A549 (cell line): ENCODE measurements around the gene TRABD. TPM values are rescaled to one million over a fixed set of nuclear protein-coding genes. Genes with fewer than 3 reads are reported as not detected.

ENCODE experiments used
- ATAC-seq, 2 experiments: fragments of 200-7000 bp in 1 of 2; fragments of >200 bp in 1 of 2; cut with Nextera tagmentation in 1 of 2; cut with Tn5 transposase in 1 of 2; 3 replicates each; pipeline versions ENCODE4 v1.8.0 to v1.9.1; 2018 to 2020; ENCODE audit warnings: mild to moderate bottlenecking in 1 of 2, moderate library complexity in 1 of 2
- CTCF ChIA-PET: fragments of 300-600 bp; sonication (Branson Sonifier 250); formaldehyde crosslinking; extraction: SDS; loops from one replicate; lab custom pipeline; 2021; ENCODE audit warnings: antibody characterized with exemption, inconsistent platforms; lab: Yijun Ruan, JAX
- POLR2A ChIA-PET: fragments of 350-600 bp; formaldehyde crosslinking; extraction: SDS; loops from one replicate; lab custom pipeline; 2021; ENCODE audit warnings: antibody characterized with exemption, inconsistent platforms; lab: Yijun Ruan, JAX
- DNase-seq, 2 experiments: peaks; one replicate each; pipeline versions ENCODE4 v3.0.0 to v3.0.0-alpha.2; 2011 to 2016; ENCODE audit warnings: low read depth in 1 of 2, low spot score in 1 of 2
- FAIRE-seq: peaks from 2 replicates; lab custom pipeline; 2011; peaks lifted over from hg19 to GRCh38; lab: Jason Lieb, UNC
- H3K27ac ChIP-seq, 2 experiments: fragments of >200 bp; sonication (Bioruptor Twin); formaldehyde crosslinking; 3 replicates each; pipeline ENCODE4 v1.5.1; 2016 to 2017
- H3K4me1 ChIP-seq: fragments of >200 bp; sonication (Bioruptor Twin); formaldehyde crosslinking; 3 replicates; pipeline ENCODE4 v1.6.1; 2016
- H3K4me2 ChIP-seq: fragments of >200 bp; sonication (Bioruptor Twin); formaldehyde crosslinking; 3 replicates; pipeline ENCODE4 v1.6.1; 2016
- H3K4me3 ChIP-seq: fragments of >200 bp; sonication (Bioruptor Twin); formaldehyde crosslinking; 3 replicates; pipeline ENCODE4 v1.5.1; 2016
- H3K9me3 ChIP-seq: fragments of >200 bp; sonication (Bioruptor Twin); formaldehyde crosslinking; 3 replicates; pipeline ENCODE4 v1.6.1; 2016
- BHLHE40 ChIP-seq: IDR thresholded peaks from 2 replicates; pipeline ENCODE4 v1.6.1; 2012; ENCODE audit warnings: low read depth, low read length, inconsistent platforms
- CBX8 ChIP-seq: fragments of 200-600 bp; sonication (generic); IDR thresholded peaks from 2 replicates; pipeline ENCODE4 v1.6.1; 2016
- CHD4 ChIP-seq: fragments of 200-600 bp; sonication (generic); IDR thresholded peaks from 2 replicates; pipeline ENCODE4 v1.6.1; 2016; ENCODE audit warnings: antibody characterized with exemption, mild to moderate bottlenecking, borderline replicate concordance
- EHMT2 ChIP-seq: fragments of 200-600 bp; sonication (generic); IDR thresholded peaks from 2 replicates; pipeline ENCODE4 v1.6.1; 2016; ENCODE audit warnings: antibody characterized with exemption, low read depth, mild to moderate bottlenecking, moderate library complexity
- ELK1 ChIP-seq: fragments of 150-350 bp; IDR thresholded peaks from 2 replicates; pipeline ENCODE4 v1.6.1; 2014; ENCODE audit warnings: low read depth, mild to moderate bottlenecking, low read length
- EP300 ChIP-seq, 2 experiments: fragments of >200 bp; sonication (Bioruptor Twin); formaldehyde crosslinking; IDR thresholded peaks; 2 replicates in 1 of 2; 3 replicates in 1 of 2; pipeline ENCODE4 v1.6.1; 2016 to 2017
- FOSB ChIP-seq: fragments of 250-450 bp; sonication (Bioruptor Pico); IDR thresholded peaks from 2 replicates; pipeline ENCODE4 v1.5.0; 2020; ENCODE audit warnings: mild to moderate bottlenecking, moderate library complexity
- FOXS1 ChIP-seq: fragments of 250-450 bp; sonication (Bioruptor Pico); IDR thresholded peaks from 2 replicates; pipeline ENCODE4 v1.5.0; 2020; ENCODE audit warnings: mild to moderate bottlenecking, moderate library complexity
- HDAC2 ChIP-seq: fragments of 200-600 bp; sonication (generic); IDR thresholded peaks from 2 replicates; pipeline ENCODE4 v1.6.1; 2016
- HES2 ChIP-seq: fragments of >200 bp; sonication (Bioruptor Twin); formaldehyde crosslinking; IDR thresholded peaks from 2 replicates; pipeline ENCODE4 v1.6.1; 2016
- HEYL ChIP-seq: fragments of 250-450 bp; sonication (Bioruptor Pico); IDR thresholded peaks from 2 replicates; pipeline ENCODE4 v1.8.0; 2021; ENCODE audit warnings: mild to moderate bottlenecking, moderate library complexity
- HOXB5 ChIP-seq: fragments of 250-450 bp; sonication (Bioruptor Pico); IDR thresholded peaks from 2 replicates; pipeline ENCODE4 v1.5.0; 2020; ENCODE audit warnings: mild to moderate bottlenecking, moderate library complexity
- JUN ChIP-seq, 2 experiments: fragments of >200 bp; sonication (Bioruptor Twin); formaldehyde crosslinking; IDR thresholded peaks; 2 replicates in 1 of 2; 3 replicates in 1 of 2; pipeline ENCODE4 v1.6.1; 2016 to 2017
- KDM5A ChIP-seq: fragments of 200-600 bp; sonication (generic); IDR thresholded peaks from 2 replicates; pipeline ENCODE4 v1.6.1; 2016; ENCODE audit warnings: antibody characterized with exemption, mild to moderate bottlenecking
- MAZ ChIP-seq: fragments of 150-350 bp; IDR thresholded peaks from 2 replicates; pipeline ENCODE4 v1.6.1; 2014; ENCODE audit warnings: antibody characterized with exemption, low read depth, low read length, borderline replicate concordance
- NFE2L2 ChIP-seq: fragments of 150-350 bp; conservative IDR thresholded peaks from 2 replicates; pipeline ENCODE4 v1.6.1; 2014; ENCODE audit warnings: low read length
- PHF8 ChIP-seq: fragments of 200-600 bp; sonication (generic); IDR thresholded peaks from 2 replicates; pipeline ENCODE4 v1.6.1; 2016; ENCODE audit warnings: low read depth, mild to moderate bottlenecking, antibody characterized with exemption, moderate library complexity, borderline replicate concordance
- RFX5 ChIP-seq: fragments of 450-650 bp; IDR thresholded peaks from 2 replicates; pipeline ENCODE4 v1.7.1; 2014; ENCODE audit warnings: antibody characterized with exemption, mild to moderate bottlenecking, moderate library complexity
- RNF2 ChIP-seq: fragments of 200-600 bp; sonication (generic); IDR thresholded peaks from 2 replicates; pipeline ENCODE4 v1.6.1; 2016; ENCODE audit warnings: low read depth, mild to moderate bottlenecking, antibody characterized with exemption, moderate library complexity, borderline replicate concordance
- SREBF2 ChIP-seq: fragments of 450-650 bp; IDR thresholded peaks from 2 replicates; pipeline ENCODE4 v1.6.1; 2014; ENCODE audit warnings: mild to moderate bottlenecking, moderate library complexity
- ZNF302 ChIP-seq: fragments of 250-450 bp; sonication (Bioruptor Pico); IDR thresholded peaks from 2 replicates; pipeline ENCODE4 v1.9.0; 2021; ENCODE audit warnings: inconsistent platforms, mild to moderate bottlenecking, moderate library complexity
- WGBS: methylation state at CpG from one replicate; pipeline ENCODE4 v1.1.6; 2017; ENCODE audit errors: missing lambda C conversion rate; 5-methylcytosine and 5-hydroxymethylcytosine counted together
- polyA plus RNA-seq, 4 experiments: library from polyadenylated mRNA; depleted of rRNA in 3 of 4; stranded (reverse); fragments of >200 nt; fragmentation: RNase III in 1 of 4; extraction: RNeasy Plus Mini Kit Qiagen cat#74134 plus additional on column Dnase treatment in 1 of 4; gene quantifications; 2 replicates in 3 of 4; 3 replicates in 1 of 4; pipeline ENCODE4 v1.2.3, GENCODE V29; 2011 to 2017
- TF ChIP-seq, protein P1 (sequence below): fragments of 250-450 bp; sonication (Bioruptor Pico); IDR thresholded peaks from 2 replicates; pipeline ENCODE4 v1.5.0; 2021; ENCODE audit warnings: mild to moderate bottlenecking, moderate library complexity, borderline replicate concordance
- TF ChIP-seq, protein P2 (sequence below): fragments of >200 bp; sonication (Bioruptor Twin); formaldehyde crosslinking; IDR thresholded peaks from 3 replicates; pipeline ENCODE4 v1.6.1; 2016

Gene TRABD
- polyA plus RNA-seq, 2 of the 4 experiments (the other 2 are of a cell fraction) = 14.8 to 30.4 TPM

DNA sequence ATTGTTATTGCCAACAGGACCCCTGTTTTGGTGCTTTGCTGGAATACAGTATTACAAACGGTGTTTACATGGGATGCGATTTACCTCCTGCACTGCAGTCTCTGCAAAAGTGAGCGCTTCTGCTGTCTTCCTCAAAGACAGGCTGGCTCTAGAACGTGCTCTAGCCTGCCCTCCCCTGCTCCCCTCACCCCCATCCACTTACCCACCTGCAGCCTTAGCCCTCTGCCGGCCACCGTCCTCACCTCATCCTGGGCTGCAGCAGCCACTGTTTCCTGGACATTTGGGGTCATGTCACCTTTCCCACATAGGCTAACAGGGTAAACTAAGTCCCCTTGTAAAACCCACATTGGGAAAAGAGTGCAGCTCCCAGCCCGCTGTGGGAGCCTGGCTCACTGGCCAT is 24.8 kb upstream of the TRABD start:
- ChIA-PET CTCF (interaction anchor here (1.3 kb wide), 1 partner anchor 11 kb away, joined by 6 read pairs; no protein-coding TSS in a partner anchor), POLR2A (no interaction called here)
- DNase-seq (no peak), FAIRE-seq (no peak), ATAC-seq (no peak)
- Histone ChIP-seq H3K4me1 (no peaks in the 10 kb centered on the region), H3K4me2 (no peak overlapping the region), H3K9me3 (no peaks in the 10 kb centered on the region), H3K27ac (no peak overlapping the region), H3K4me3 (no peak overlapping the region)
- WGBS = 71% methylated on average over 6 of the region's 7 CpGs
- TF ChIP-seq CBX8 = no peak
- TF ChIP-seq KDM5A = no peak
- TF ChIP-seq HDAC2 = no peak
- no peak for TF ChIP-seq BHLHE40
- TF ChIP-seq PHF8 = no peak
- no peak for TF ChIP-seq ZNF302
- TF ChIP-seq FOSB (CRISPR knock-in tag) = no peak
- TF ChIP-seq HES2 = no peak
- TF ChIP-seq FOXS1 = no peak
- no peak for TF ChIP-seq HOXB5 (CRISPR knock-in tag)
- TF ChIP-seq HEYL (CRISPR knock-in tag) = no peak
- no peak for TF ChIP-seq EHMT2
- TF ChIP-seq JUN (IDR thresholded peaks at IDR 0.05) = no peak

DNA sequence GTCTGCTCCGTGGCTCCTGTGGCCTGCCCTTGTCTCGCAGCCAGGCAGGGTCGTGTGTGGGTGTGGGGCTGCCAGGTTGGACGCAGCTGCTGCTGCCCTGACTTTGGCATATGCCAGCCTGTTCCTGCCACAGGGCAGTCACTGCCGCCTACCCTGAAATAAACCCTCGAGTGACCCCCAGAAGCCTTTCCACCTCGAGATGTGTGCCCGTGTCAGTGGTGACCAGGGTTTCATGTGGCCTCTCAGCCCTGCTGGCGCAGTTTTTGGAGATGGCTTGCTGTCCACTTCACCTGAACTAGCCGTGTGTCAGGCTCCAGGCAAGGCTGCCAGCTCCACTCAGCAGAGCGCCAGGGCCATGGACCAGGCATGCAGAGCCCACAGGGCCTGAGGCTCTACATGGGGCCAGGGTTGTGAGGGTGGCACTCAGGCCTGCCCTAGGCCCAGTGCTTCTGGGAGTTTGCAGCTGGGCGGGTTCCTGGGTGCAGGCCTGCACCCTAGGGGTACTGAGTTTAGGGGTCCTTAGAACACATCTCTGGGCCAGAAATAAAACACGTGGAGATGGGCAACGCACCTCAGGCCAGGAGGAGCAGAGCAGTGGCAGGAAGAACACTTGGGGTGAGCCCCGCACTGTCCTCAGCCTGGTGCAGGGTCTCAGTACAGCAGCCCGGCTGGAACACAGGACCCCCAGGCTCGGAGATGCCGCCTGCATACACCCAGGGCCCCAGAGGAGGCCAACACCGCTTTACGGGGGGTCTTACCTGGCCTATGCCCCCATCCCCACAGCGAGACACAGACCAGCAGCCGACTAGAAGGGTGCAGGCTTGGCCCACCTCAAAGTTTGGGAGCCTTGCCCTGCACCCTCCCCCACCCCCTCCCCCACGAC is 24.0 kb upstream of the TRABD start:
- no peak overlapping the region for H3K27ac ChIP-seq
- no peak overlapping the region for H3K4me2 ChIP-seq
- H3K9me3 ChIP-seq = no peaks in the 10 kb centered on the region
- FAIRE-seq = no peak
- POLR2A ChIA-PET = no interaction called here
- no peak for TF ChIP-seq SREBF2
- TF ChIP-seq HES2 = no peak
- no peak for TF ChIP-seq EHMT2
- TF ChIP-seq, protein P1, sequence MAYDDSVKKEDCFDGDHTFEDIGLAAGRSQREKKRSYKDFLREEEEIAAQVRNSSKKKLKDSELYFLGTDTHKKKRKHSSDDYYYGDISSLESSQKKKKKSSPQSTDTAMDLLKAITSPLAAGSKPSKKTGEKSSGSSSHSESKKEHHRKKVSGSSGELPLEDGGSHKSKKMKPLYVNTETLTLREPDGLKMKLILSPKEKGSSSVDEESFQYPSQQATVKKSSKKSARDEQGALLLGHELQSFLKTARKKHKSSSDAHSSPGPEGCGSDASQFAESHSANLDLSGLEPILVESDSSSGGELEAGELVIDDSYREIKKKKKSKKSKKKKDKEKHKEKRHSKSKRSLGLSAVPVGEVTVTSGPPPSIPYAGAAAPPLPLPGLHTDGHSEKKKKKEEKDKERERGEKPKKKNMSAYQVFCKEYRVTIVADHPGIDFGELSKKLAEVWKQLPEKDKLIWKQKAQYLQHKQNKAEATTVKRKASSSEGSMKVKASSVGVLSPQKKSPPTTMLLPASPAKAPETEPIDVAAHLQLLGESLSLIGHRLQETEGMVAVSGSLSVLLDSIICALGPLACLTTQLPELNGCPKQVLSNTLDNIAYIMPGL (CRISPR knock-in tag) = no peak
- TF ChIP-seq MAZ = no peak
- no peak for TF ChIP-seq RNF2
- TF ChIP-seq FOXS1 = no peak
- TF ChIP-seq NFE2L2 = no peak
- TF ChIP-seq RFX5 = no peak
- TF ChIP-seq CHD4 = no peak
- TF ChIP-seq ELK1 = no peak
- TF ChIP-seq, protein P2, sequence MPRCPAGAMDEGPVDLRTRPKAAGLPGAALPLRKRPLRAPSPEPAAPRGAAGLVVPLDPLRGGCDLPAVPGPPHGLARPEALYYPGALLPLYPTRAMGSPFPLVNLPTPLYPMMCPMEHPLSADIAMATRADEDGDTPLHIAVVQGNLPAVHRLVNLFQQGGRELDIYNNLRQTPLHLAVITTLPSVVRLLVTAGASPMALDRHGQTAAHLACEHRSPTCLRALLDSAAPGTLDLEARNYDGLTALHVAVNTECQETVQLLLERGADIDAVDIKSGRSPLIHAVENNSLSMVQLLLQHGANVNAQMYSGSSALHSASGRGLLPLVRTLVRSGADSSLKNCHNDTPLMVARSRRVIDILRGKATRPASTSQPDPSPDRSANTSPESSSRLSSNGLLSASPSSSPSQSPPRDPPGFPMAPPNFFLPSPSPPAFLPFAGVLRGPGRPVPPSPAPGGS = no peak
- no peak for TF ChIP-seq ZNF302
- TF ChIP-seq EP300 (IDR thresholded peaks at IDR 0.05) = no peak
- no peaks in the 10 kb centered on the region for H3K4me1 ChIP-seq
- CTCF ChIA-PET = interaction anchor here (1.3 kb wide), 1 partner anchor 12 kb away, joined by 6 read pairs; no protein-coding TSS in a partner anchor
- no peak; a peak in 1 of 6 replicates for ATAC-seq
- DNase-seq = no peak
- no peak overlapping the region for H3K4me3 ChIP-seq
- WGBS = 70% methylated on average over 4 of the region's 23 CpGs
